ENCODE data around the gene MS4A15.

GRCh38 chr11:60825118-60825517, 68.5 kb downstream of the MS4A15 start:
- no peak for TF ChIP-seq CTBP1 (IDR thresholded peaks at IDR 0.05; ENCODE audit: borderline replicate concordance)
- TF ChIP-seq FOXM1 (IDR thresholded peaks at IDR 0.05; ENCODE audit: borderline replicate concordance), result no peak
- no peak for TF ChIP-seq TARDBP (IDR thresholded peaks at IDR 0.05)
- no peak for TF ChIP-seq SP1 (IDR thresholded peaks at IDR 0.05)
- no peak for TF ChIP-seq ELF4 (IDR thresholded peaks at IDR 0.05)

Data from HEK293T (cell line).